Measurements from ENCODE around the gene GLUL. TPM values are rescaled to one million over a fixed set of nuclear protein-coding genes. Genes with fewer than 3 reads are reported as not detected.
"Not testable (repeated sequence)": the region's sequence is repeated elsewhere in the genome, so short reads cannot be mapped to it uniquely, and the experiment has no call there.

Gene GLUL
- total and polyA plus RNA-seq, 7 donors, result 1,157 to 6,689 (median 2,051) TPM

DNA sequence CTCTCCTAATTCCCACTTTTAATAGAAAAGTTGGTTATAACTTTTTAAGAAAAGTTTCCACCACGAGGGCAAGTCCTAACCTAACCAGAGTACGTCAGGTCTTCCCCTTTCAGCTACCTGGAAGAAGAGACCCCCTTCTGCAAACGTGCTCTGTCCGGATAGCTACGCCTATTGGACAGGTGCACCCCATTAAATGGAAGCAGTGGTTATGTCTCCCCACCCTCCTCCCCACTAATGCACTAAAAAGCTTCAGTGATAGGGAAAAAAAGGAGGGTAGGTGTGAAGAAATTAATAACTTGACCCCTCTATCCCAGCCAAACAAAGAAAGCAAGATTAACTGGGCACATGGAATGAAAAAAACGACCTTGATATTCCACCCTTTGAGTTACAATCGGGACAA lies 7.7 kb downstream of the GLUL start:
- peaks cover 14 to 73% of the 10 kb centered on the region in 2 donors for H3K36me3 ChIP-seq (ENCODE audit: insufficient read depth in 1 of 2, low read depth in 1 of 2)
- no peaks in the 10 kb centered on the region for H3K9me3 ChIP-seq
- DNase-seq (no peak), ATAC-seq (no peak)
- no peak overlapping the region for H3K4me3 ChIP-seq
- intact Hi-C loops (cut with DNase I), result no loop called here
- H3K4me1 ChIP-seq, result peaks cover 29% of the 10 kb centered on the region
- H3K27me3 ChIP-seq (ENCODE audit: insufficient read depth in 3 of 3, low read length in 2 of 3), result no peaks in the 10 kb centered on the region
- WGBS, 3 donors, result 67 to 77% (median 70%) methylated on average over 7 of the region's 7 CpGs
- peak overlapping the region; percentile 11 for H3K27ac ChIP-seq
- TF ChIP-seq, protein P1, sequence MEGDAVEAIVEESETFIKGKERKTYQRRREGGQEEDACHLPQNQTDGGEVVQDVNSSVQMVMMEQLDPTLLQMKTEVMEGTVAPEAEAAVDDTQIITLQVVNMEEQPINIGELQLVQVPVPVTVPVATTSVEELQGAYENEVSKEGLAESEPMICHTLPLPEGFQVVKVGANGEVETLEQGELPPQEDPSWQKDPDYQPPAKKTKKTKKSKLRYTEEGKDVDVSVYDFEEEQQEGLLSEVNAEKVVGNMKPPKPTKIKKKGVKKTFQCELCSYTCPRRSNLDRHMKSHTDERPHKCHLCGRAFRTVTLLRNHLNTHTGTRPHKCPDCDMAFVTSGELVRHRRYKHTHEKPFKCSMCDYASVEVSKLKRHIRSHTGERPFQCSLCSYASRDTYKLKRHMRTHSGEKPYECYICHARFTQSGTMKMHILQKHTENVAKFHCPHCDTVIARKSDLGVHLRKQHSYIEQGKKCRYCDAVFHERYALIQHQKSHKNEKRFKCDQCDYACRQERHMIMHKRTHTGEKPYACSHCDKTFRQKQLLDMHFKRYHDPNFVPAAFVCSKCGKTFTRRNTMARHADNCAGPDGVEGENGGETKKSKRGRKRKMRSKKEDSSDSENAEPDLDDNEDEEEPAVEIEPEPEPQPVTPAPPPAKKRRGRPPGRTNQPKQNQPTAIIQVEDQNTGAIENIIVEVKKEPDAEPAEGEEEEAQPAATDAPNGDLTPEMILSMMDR (IDR thresholded peaks at IDR 0.05), result no peak

DNA sequence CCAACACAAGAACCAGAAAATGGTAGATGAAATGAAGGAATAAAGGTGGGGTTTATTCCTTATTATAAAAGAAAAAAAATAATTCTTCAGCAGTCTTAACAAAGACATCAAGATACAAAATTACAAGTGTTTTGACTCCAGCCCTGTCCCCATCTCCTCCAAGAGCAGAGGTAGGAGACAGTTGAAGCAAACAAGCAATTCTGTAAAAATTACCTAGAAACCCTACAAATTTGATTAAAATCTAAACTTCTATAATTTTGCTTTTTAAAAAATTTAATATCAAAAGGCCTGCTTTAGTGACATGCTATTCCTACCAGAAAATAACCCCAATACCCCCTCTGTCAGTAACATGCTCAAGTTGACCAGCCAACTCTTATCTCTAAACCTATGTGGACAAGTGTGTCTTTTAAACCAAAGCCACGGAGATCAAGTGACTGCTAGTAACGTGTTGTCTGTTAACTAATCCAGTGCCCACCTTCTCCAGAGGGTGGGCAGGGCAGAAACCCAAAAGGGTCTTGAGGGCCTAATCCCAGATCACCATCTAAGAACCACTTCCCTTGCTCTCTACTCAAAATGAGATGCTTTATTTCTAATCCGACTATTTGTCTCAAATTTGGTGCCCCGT lies 8.4 kb downstream of the GLUL start:
- intact Hi-C loops (cut with DNase I), result no loop called here
- TF ChIP-seq, protein P1 (IDR thresholded peaks at IDR 0.05), result no peak
- ATAC-seq, result no peak
- 63 to 80% (median 67%) methylated on average over 4 of the region's 4 CpGs for WGBS, 3 donors
- H3K4me3 ChIP-seq, result no peak overlapping the region
- H3K27ac ChIP-seq, result peak overlapping the region; percentile 26
- H3K27me3 ChIP-seq (ENCODE audit: insufficient read depth in 3 of 3, low read length in 2 of 3), result no peaks in the 10 kb centered on the region
- peaks cover 14 to 65% of the 10 kb centered on the region in 2 donors for H3K36me3 ChIP-seq (ENCODE audit: insufficient read depth in 1 of 2, low read depth in 1 of 2)
- H3K9me3 ChIP-seq, result no peaks in the 10 kb centered on the region
- peaks cover 21% of the 10 kb centered on the region for H3K4me1 ChIP-seq
- DNase-seq, result no peak

DNA sequence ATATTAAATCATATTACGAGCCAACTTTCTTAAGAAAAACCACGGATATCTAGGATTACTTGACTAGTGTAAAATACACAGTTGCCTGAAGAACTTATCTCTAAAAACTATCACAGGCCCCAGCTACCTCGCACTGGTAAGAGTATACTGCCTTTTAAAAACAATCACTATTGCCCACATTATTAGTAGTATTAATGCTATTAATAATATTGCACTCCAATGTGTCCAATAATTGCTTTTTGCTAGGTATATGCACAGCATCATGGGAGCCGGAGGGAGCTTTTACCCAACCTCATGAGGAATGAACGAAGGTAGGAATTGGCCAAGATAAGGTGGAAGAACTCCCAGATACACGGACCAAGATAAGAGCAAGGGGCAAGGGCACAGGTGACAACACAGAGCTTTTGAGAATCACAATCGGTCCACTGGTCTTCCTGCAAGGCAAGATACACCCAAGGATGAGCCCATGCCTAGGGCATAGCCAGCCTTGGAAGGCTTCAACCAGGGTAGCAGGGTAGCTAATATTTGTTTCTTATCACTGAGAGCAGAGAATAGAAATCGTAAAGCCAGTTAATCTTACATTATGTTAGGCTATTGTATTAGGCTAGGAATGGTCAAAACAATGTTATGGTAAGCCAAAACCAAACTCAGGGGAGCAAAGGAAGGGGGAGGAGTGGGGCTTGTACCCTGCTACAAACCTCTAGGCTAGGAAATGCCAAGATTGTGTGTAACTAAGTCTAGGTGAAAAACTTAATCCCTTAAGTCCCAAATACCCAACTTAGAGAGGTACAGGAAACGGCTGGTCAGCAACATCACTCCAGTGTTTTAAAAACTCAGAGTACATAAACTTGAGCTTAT lies 9.4 kb downstream of the GLUL start:
- Histone ChIP-seq H3K4me1 (peaks cover 20% of the 10 kb centered on the region), H3K9me3 (no peaks in the 10 kb centered on the region), H3K27me3 (ENCODE audit: insufficient read depth in 3 of 3, low read length in 2 of 3) (no peaks in the 10 kb centered on the region), H3K4me3 (no peak overlapping the region), H3K36me3 (ENCODE audit: insufficient read depth in 1 of 2, low read depth in 1 of 2) (peaks cover 10 to 56% of the 10 kb centered on the region in 2 donors), H3K27ac (no peak overlapping the region)
- TF ChIP-seq, protein P1 (IDR thresholded peaks at IDR 0.05), result no peak
- peak in 3 of 4 donors; percentile 1 to 7 (median 3) for ATAC-seq
- intact Hi-C loops (cut with DNase I), result no loop called here
- 66 to 77% (median 70%) methylated on average over 9 of the region's 9 CpGs for WGBS, 3 donors
- DNase-seq, result no peak

DNA sequence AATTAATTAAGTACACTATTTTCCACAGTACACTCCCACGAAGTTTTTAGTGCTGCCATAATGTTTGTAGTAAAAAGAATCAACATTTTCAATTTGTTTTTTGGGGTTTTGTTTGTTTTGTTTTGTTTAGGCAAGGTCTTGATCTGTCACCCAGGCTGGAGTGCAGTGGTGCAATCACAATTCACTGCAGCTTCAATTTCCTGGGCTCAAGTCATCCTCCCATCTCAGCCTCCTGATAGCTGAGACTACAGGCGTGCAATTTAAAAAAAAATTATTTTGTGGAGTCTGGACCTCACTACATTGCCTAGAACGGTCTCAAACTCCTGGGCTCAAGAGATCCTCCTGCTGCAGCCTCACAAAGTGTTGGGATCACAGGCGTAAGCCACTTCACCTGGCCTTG lies 11.4 kb downstream of the GLUL start:
- Histone ChIP-seq H3K4me1 (peaks cover 11% of the 10 kb centered on the region), H3K27me3 (ENCODE audit: insufficient read depth in 3 of 3, low read length in 2 of 3) (no peaks in the 10 kb centered on the region), H3K9me3 (no peaks in the 10 kb centered on the region), H3K4me3 (no peak overlapping the region), H3K27ac (peak overlapping the region; percentile 70), H3K36me3 (ENCODE audit: insufficient read depth in 1 of 2, low read depth in 1 of 2) (peaks cover 4 to 36% of the 10 kb centered on the region in 2 donors)
- TF ChIP-seq, protein P1 (IDR thresholded peaks at IDR 0.05), result no peak
- no peak for DNase-seq
- WGBS, 3 donors, result 71 to 74% (median 71%) methylated on average over 4 of the region's 4 CpGs
- peak in 3 of 4 donors; percentile 6 to 11 (median 8) for ATAC-seq
- intact Hi-C loops (cut with DNase I), result no loop called here

DNA sequence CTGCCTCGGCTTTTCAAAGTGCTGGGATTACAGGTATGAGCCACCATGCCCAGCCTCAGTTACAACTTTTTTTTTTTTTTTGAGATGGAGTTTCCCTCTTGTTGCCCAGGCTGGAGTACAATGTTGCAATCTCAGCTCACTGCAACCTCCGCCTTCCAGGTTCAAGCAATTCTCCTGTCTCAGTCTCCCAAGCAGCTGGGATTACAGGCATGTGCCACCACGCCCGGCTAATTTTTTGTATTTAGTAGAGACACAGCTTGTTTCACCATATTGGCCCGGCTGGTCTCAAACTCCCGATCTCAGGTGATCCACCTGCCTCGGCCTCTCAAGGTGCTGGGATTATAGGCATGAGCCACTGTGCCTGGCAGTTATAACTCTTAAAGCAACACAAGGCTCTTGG lies 11.8 kb downstream of the GLUL start:
- peak in 3 of 4 donors; percentile 4 to 11 (median 7) for ATAC-seq
- intact Hi-C loops (cut with DNase I); H3K27me3 ChIP-seq (ENCODE audit: insufficient read depth in 3 of 3, low read length in 2 of 3); DNase-seq; H3K4me3 ChIP-seq; H3K9me3 ChIP-seq: not testable (repeated sequence)
- H3K27ac ChIP-seq, result peak overlapping the region; percentile 70
- 60 to 83% (median 64%) methylated on average over 7 of the region's 7 CpGs for WGBS, 3 donors
- H3K36me3 ChIP-seq (ENCODE audit: insufficient read depth in 1 of 2, low read depth in 1 of 2), result peaks cover 4 to 32% of the 10 kb centered on the region in 2 donors
- H3K4me1 ChIP-seq, result peaks cover 11% of the 10 kb centered on the region

Measured in psoas muscle (tissue), 8 donors.